OCI-M1 (cell line): Measurements from ENCODE around the gene SCLY.
A peak's percentile ranks its signal among the peaks of the same experiment; 100 is the strongest.

ENCODE experiments used
- DNase-seq: peaks from one replicate; lab custom pipeline; 2025; lab: John Stamatoyannopoulos, UW

SCLY gene

GRCh38 chr2:238127165-238128060 lies 66.6 kb downstream of the SCLY start:
- peak; percentile 40 for DNase-seq

- DNase-seq = no peak
These were observed 67.2 kb downstream of the SCLY start for GRCh38 chr2:238128061-238128440.

GRCh38 chr2:238128534-238129001 lies 67.8 kb downstream of the SCLY start:
- DNase-seq = no peak

- no peak for DNase-seq
These were observed 68.6 kb downstream of the SCLY start for GRCh38 chr2:238129166-238130010.

- DNase-seq = no peak
These were observed 69.4 kb downstream of the SCLY start for GRCh38 chr2:238130111-238130695.

- DNase-seq = no peak
These were observed 70.2 kb downstream of the SCLY start for GRCh38 chr2:238130696-238131628.

- DNase-seq = no peak
These were observed 71.1 kb downstream of the SCLY start for GRCh38 chr2:238131761-238132462.

- DNase-seq = no peak
These were observed 72.0 kb downstream of the SCLY start for GRCh38 chr2:238132463-238133450.

GRCh38 chr2:238133499-238134392 lies 72.9 kb downstream of the SCLY start:
- no peak for DNase-seq

GRCh38 chr2:238134393-238134785 lies 73.6 kb downstream of the SCLY start:
- no peak for DNase-seq

GRCh38 chr2:238135601-238136150 lies 74.9 kb downstream of the SCLY start:
- DNase-seq = no peak

GRCh38 chr2:238136820-238137537 lies 76.2 kb downstream of the SCLY start:
- DNase-seq = peak; percentile 48

GRCh38 chr2:238137885-238138284 lies 77.1 kb downstream of the SCLY start:
- no peak for DNase-seq

GRCh38 chr2:238138331-238139195 lies 77.8 kb downstream of the SCLY start, which contains the start of gene KLHL30:
Gene KLHL30, plus strand, starts transcription at chr2:238138668. Its CDS starts 2,087 bp downstream, at chr2:238140755.
- DNase-seq = peak; percentile 4

- DNase-seq = peak; percentile 25
These were observed 78.6 kb downstream of the SCLY start for GRCh38 chr2:238139196-238140039.
